ENCODE data around the gene ARHGEF26. TPM values are rescaled to one million over a fixed set of nuclear protein-coding genes. Genes with fewer than 3 reads are reported as not detected.

The ARHGEF26 gene
- total and polyA plus RNA-seq, 3 donors from 2014 or later: 14.7 to 33.0 (median 24.8) TPM

GRCh38 chr3:154102225-154102624 lies 19.0 kb upstream of the ARHGEF26 start:
- intact Hi-C loops (cut with DNase I; ENCODE audit: low total_unique reads): no loop called here
- WGBS, 2 donors: 94 to 100% methylated on average over 1 of the region's 1 CpG
- no peaks in the 10 kb centered on the region for H3K27me3 ChIP-seq

GRCh38 chr3:154105218-154105975 lies 15.8 kb upstream of the ARHGEF26 start:
- WGBS, 2 donors: 59 to 65% methylated on average over 4 of the region's 4 CpGs
- H3K27ac ChIP-seq: no peak overlapping the region

More at GRCh38 chr3:154102225-154102624, 19.0 kb upstream of the ARHGEF26 start:
- DNase-seq: no peak
- Histone ChIP-seq H3K36me3 (ENCODE audit: low read depth, missing control alignments) (no peaks in the 10 kb centered on the region), H3K27ac (no peak overlapping the region), H3K4me3 (no peak overlapping the region), H3K4me1 (no peaks in the 10 kb centered on the region), H3K9me3 (no peaks in the 10 kb centered on the region)
- TF ChIP-seq CTCF (IDR thresholded peaks at IDR 0.05) (no peak), POLR2A (IDR thresholded peaks at IDR 0.05) (no peak)

GRCh38 chr3:154111365-154111935 lies 9.7 kb upstream of the ARHGEF26 start:
- Histone ChIP-seq H3K9me3 (no peaks in the 10 kb centered on the region), H3K4me1 (no peaks in the 10 kb centered on the region), H3K36me3 (ENCODE audit: low read depth, missing control alignments) (no peaks in the 10 kb centered on the region), H3K27ac (no peak overlapping the region), H3K4me3 (no peak overlapping the region), H3K27me3 (no peaks in the 10 kb centered on the region)
- TF ChIP-seq CTCF (IDR thresholded peaks at IDR 0.05) (no peak), POLR2A (IDR thresholded peaks at IDR 0.05) (no peak)
- no peak for DNase-seq
- 79 to 87% methylated on average over 4 of the region's 4 CpGs for WGBS, 2 donors
- intact Hi-C loops (cut with DNase I; ENCODE audit: low total_unique reads): no loop called here

More at GRCh38 chr3:154105218-154105975, 15.8 kb upstream of the ARHGEF26 start:
- Histone ChIP-seq H3K4me3 (no peak overlapping the region), H3K4me1 (no peaks in the 10 kb centered on the region), H3K36me3 (ENCODE audit: low read depth, missing control alignments) (no peaks in the 10 kb centered on the region), H3K27me3 (no peaks in the 10 kb centered on the region), H3K9me3 (no peaks in the 10 kb centered on the region)
- TF ChIP-seq POLR2A (IDR thresholded peaks at IDR 0.05) (no peak), CTCF (IDR thresholded peaks at IDR 0.05) (no peak)
- intact Hi-C loops (cut with DNase I; ENCODE audit: low total_unique reads): no loop called here
- no peak for DNase-seq

- intact Hi-C loops (cut with DNase I; ENCODE audit: low total_unique reads): no loop called here
- 80 to 93% methylated on average over 3 of the region's 3 CpGs for WGBS, 2 donors
- no peak for DNase-seq
- Histone ChIP-seq H3K36me3 (ENCODE audit: low read depth, missing control alignments) (no peaks in the 10 kb centered on the region), H3K4me1 (no peaks in the 10 kb centered on the region), H3K27ac (no peak overlapping the region), H3K4me3 (no peak overlapping the region), H3K27me3 (no peaks in the 10 kb centered on the region), H3K9me3 (no peaks in the 10 kb centered on the region)
- TF ChIP-seq CTCF (IDR thresholded peaks at IDR 0.05): no peak
- TF ChIP-seq POLR2A (IDR thresholded peaks at IDR 0.05): no peak
Observed at GRCh38 chr3:154112146-154112852, 8.9 kb upstream of the ARHGEF26 start.
